ENCODE results near the gene SUSD6.

GRCh38 chr14:69763761-69764510 is 152.5 kb downstream of the SUSD6 start:
- TF ChIP-seq CTCF (IDR thresholded peaks at IDR 0.05; ENCODE audit: insufficient read depth, low read length) (no peak), POLR2AphosphoS5 (IDR thresholded peaks at IDR 0.05; ENCODE audit: low read depth) (no peak), GABPA (IDR thresholded peaks at IDR 0.05; ENCODE audit: low read depth) (no peak)
